AG08396 (cell line): ENCODE data around the gene CRTC1.
A peak's percentile ranks its signal among the peaks of the same experiment; 100 is the strongest.

Experiments
- DNase-seq: peaks from one replicate; pipeline ENCODE4 v3.0.0; 2012; ENCODE audit warnings: low spot score, mixed read lengths

The CRTC1 gene

GRCh38 chr19:18653853-18654252 is 29.6 kb upstream of the CRTC1 start:
- no peak for DNase-seq

- no peak for DNase-seq
Measured at GRCh38 chr19:18654469-18654868, 29.0 kb upstream of the CRTC1 start.

- DNase-seq = no peak
Measured at GRCh38 chr19:18655173-18655844, 28.2 kb upstream of the CRTC1 start.

GRCh38 chr19:18656337-18657086 is 27.0 kb upstream of the CRTC1 start:
- DNase-seq = no peak

GRCh38 chr19:18657590-18658365 is 25.7 kb upstream of the CRTC1 start:
- DNase-seq = peak; percentile 88

- no peak for DNase-seq
Measured at GRCh38 chr19:18658366-18658855, 25.1 kb upstream of the CRTC1 start.

- DNase-seq = no peak
Measured at GRCh38 chr19:18659281-18660050, 24.0 kb upstream of the CRTC1 start.

GRCh38 chr19:18660051-18660910 is 23.2 kb upstream of the CRTC1 start:
- DNase-seq = peak; percentile 75

- no peak for DNase-seq
Measured at GRCh38 chr19:18660939-18661670, 22.4 kb upstream of the CRTC1 start.

- no peak for DNase-seq
Measured at GRCh38 chr19:18662972-18663732, 20.3 kb upstream of the CRTC1 start.

GRCh38 chr19:18663940-18664530 is 19.4 kb upstream of the CRTC1 start:
- DNase-seq = no peak

- DNase-seq = no peak
Measured at GRCh38 chr19:18665771-18666202, 17.7 kb upstream of the CRTC1 start.

GRCh38 chr19:18666317-18666716 is 17.2 kb upstream of the CRTC1 start:
- DNase-seq = no peak

- DNase-seq = no peak
Measured at GRCh38 chr19:18666784-18667183, 16.7 kb upstream of the CRTC1 start.

GRCh38 chr19:18667531-18668251 is 15.8 kb upstream of the CRTC1 start:
- DNase-seq = no peak

- DNase-seq = no peak
Measured at GRCh38 chr19:18668252-18668631, 15.2 kb upstream of the CRTC1 start.

- DNase-seq = no peak
Measured at GRCh38 chr19:18668744-18669523, 14.5 kb upstream of the CRTC1 start.

GRCh38 chr19:18669524-18669817 is 14.0 kb upstream of the CRTC1 start:
- DNase-seq = no peak
